HG03045 (cell line): ENCODE measurements around the gene CPNE8.

Experiments
- ATAC-seq: cut with Tn5 transposase; IDR thresholded peaks from one replicate; pipeline ENCODE4 v1.9.1; 2021; ENCODE audit warnings: mild to moderate bottlenecking, moderate library complexity; ENCODE audit not compliant: unreplicated experiment

Gene CPNE8

DNA sequence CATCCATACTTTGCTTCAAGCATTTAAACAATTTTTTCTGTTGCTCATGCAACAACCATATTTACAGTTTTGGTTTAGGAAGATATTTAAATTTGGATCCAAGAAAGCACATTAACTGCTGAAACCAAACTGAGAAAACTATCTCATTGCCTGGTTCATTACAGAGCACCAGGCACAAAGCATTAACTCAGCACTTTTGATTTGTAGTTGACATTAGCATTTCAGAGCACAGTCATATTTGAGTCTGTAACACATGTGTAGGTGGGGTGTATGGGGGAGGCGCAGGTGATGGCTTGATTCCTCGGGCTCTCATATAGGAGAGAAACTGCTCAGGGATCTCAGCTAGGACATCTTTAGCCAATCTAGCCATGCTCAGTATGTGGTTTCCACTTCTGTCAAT is 251.7 kb downstream of the CPNE8 start:
- ATAC-seq = no peak

DNA sequence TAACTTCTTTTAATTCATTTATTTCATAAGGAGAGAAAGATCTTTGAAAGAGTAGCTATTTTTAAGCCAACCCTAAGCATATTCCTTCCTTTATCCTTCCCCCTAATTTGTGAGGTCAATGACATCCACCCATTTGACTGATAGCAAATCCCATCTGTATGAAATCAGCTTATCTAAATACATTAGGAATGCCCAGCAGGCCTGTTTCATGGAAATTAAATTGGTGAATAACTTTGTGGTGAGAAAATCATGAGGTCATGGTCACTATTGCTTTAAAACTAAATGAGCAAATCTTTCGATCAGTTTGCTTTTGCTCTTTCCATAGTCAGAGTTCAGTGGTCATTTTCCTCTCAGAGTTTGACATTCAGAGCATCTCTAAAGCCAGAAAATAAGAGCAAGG is 256.6 kb downstream of the CPNE8 start:
- ATAC-seq = no peak

DNA sequence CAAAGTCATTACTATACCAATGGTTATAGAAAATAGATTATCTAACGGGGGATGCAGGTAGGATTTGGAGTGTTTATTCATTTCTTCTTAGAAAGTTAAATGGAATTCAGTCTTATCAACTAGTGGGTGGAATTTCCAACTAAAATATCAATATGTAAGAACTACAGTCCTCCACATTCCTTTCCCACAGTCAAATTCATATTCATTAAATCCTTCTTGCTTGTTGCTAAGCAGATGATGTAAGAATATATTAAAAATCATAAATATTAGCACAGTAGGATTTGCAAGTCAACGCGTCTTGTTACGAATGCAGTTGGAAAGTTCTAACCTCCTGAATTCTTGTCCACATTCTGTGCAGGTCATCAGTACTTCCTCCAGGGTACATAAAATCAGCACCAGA is 259.2 kb downstream of the CPNE8 start:
- ATAC-seq = no peak

DNA sequence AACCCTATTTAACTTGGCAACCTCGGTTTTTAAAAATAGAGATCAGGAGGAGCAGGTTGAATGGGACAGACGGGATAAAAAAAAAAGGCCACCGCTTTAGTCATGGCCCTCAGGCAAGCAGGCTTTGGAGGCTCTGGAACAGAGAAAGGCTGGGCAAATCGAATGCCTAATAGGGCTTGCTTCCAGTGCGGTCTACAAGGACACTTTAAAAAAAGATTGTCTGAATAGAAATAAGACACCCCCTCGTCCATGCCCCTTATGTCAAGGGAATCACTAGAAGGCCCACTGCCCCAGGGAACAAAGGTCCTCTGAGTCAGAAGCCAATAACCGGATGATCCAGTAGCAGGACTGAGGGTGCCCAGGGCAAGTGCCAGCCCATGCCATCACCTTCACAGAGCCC is 265.8 kb downstream of the CPNE8 start:
- no peak for ATAC-seq

DNA sequence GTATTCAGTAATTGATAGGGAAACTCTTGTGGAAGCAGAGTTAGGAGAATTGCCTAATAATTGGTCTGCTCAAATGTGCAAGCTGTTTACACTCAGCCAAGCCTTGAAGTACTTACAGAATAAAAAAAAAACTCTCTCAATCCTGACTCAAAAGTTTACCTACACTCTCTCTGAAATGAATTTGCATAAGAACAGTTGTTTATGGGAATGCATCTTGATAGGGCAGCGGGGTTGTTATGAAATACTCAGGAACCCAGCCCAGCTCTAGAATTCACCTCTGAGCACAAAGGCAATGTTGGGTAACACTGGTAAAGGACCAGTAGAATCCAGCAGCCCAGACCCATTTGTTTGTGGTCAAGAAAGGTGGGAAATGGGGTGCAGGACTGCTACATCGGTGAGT is 267.0 kb downstream of the CPNE8 start:
- no peak for ATAC-seq

DNA sequence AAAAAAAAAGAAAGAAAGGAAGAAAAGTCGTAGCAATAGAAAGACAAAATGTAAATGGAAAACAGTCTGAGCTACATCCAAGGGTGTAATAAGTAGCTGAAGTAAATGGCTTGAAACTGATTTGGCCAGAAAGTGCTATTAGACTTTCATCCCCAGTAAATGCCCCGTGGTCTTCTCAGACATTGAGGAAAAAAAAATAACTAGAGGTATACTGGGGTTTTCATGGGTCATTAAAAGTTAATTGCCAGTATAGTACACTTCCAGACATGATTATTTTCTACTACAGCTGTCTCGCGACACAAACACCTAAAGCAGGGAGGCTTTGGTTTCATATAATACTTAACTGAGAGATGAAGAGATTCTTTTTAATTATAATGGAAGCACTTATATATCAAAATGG is 271.9 kb downstream of the CPNE8 start:
- ATAC-seq = no peak

DNA sequence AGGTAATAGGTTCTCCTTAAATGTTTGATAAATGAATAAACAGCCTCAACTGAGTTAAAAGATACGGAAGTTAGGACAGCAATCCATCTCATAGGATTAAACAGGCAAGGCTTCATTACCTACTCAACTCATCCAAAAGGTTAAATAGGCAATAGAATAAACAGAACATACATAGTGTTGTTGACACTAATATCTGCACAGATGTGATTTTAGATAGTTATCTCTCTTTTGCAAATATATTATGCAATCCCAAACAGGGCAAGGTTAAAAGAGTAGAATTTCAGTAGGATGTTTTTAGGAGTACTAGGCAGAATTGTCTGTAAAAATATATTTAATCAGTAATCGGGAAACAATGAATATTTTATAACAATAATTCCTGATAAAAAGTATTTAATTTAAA is 276.3 kb downstream of the CPNE8 start:
- no peak for ATAC-seq

DNA sequence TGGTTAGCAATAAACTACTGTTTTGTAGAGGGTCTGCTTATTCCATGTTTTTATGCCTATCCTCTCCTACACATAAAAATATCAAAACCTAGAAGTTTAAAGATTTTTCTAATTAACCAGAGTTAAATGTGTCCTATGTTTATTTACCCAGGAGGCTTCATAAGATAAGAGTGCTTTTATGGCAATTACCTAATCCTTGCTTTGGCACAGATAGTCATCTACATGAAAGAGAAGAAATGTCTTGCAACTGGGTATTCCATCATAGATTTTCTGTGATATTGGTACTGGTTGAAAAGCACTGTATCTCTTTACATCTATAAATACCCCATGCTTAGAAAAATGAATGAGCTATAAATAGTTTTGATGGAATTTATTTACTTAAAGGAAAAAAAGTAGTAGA is 277.1 kb downstream of the CPNE8 start:
- ATAC-seq = no peak

DNA sequence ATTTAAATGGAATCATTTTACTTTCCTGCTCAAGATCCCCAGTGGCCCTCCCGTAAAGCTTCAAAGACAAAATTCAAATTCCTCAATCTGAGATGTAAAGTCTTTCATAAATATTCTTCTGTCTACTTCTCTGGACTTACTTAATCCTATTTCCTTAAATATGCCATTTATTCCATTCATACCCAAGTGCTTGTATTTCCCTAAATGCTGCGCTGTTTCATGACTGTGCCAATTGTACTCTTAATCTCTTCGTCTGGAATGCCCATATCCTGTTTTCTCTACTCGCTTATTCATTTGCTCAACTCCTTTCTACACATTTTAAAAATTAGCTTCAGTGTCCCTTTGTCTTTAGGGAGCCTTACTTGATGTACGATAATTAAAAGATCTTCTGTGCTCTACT is 280.1 kb downstream of the CPNE8 start:
- ATAC-seq = no peak

DNA sequence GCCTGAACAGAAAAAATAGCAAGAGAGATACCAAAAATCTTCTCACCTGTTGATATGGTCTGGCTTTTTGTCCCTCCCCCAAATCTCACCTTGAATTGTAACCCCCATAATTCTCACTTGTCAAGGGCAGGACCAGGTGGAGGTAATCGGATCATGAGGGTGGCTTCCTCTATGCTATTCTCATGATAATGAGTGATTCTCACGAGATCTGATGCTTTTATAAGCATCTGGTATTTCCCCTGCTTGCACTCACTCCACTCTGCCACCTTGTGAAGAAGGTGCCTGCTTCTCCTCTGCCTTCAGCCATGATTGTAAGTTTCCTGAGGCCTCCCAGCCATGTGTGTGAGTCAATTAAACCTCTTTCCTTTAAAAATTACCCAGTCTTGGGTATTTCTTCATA is 291.2 kb downstream of the CPNE8 start:
- no peak for ATAC-seq

DNA sequence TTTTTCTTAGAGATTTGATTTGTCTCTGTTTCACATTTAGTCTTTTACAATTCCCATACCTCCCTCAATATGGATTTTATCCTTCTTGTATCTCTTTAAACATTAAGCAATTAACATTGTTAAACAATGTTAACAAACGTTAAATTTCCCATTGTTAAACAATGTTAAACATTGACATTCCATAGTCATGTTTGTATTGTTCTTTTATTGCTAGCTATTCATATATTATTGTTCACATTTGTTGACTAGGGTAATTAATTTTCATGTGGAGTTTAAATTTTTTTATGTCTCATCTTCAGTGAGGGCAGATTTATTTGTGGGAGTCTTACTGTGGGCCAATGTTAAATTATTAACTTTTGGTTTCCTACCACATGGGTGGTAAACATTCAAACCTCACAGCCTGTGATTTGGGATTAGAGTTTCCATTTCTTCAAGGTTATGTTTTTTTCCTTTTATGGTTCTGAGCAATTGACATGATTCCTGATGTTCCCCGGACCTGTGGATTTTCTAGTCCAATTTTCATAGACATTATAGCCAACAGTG is 294.5 kb downstream of the CPNE8 start:
- ATAC-seq = no peak

DNA sequence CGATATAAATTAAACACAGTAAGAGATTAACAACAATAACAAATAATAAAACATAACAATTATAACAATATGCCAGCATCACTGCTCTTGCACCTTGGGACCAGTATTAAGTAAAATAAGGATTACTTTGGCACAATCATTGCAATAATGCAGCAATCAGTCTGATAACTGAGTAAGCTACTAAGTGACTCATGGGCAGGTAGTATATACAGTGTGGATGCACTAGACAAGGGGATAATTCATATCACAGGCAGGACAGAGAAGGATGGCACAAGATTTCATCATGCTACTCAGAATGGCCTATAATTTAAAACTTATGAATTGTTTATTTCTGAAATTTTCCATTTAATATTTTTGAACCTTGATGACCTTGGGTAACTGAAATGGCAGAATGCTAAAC is 298.1 kb downstream of the CPNE8 start:
- ATAC-seq = no peak
